ENCODE results near the gene C1QTNF7.

Gene C1QTNF7

GRCh38 chr4:15420642-15421041 is 7.2 kb upstream of the C1QTNF7 start:
- ATAC-seq (ENCODE audit: insufficient read depth, low read depth) = no peak

DNA sequence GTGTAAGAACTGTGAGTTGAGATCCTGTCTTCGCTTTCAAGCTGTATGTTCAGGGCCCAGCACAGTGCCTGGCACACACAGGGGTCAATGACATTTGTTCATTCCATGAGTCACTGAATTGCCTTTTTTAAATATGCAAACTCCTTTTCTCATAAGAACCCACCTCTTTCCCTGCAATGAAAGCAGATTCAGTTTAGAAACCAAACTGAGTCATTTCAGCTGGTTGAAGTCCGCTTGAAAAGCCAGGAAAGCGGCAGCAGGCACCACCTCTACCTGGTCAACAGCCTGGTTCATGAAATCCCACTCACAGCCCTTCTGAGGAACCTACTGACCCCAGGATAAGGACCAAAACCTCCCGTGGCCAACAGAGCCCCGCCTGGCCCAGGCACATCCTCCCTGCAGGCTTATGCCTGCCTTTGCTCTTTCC is 4.5 kb upstream of the C1QTNF7 start:
- H3K27me3 ChIP-seq (ENCODE audit: insufficient read depth, low read length, poor library complexity) = no peaks in the 10 kb centered on the region
- DNase-seq = no peak
- no peak for TF ChIP-seq EZH2 (IDR thresholded peaks at IDR 0.05; ENCODE audit: borderline replicate concordance, low read depth, low read length, severe bottlenecking)
- TF ChIP-seq, protein P1, sequence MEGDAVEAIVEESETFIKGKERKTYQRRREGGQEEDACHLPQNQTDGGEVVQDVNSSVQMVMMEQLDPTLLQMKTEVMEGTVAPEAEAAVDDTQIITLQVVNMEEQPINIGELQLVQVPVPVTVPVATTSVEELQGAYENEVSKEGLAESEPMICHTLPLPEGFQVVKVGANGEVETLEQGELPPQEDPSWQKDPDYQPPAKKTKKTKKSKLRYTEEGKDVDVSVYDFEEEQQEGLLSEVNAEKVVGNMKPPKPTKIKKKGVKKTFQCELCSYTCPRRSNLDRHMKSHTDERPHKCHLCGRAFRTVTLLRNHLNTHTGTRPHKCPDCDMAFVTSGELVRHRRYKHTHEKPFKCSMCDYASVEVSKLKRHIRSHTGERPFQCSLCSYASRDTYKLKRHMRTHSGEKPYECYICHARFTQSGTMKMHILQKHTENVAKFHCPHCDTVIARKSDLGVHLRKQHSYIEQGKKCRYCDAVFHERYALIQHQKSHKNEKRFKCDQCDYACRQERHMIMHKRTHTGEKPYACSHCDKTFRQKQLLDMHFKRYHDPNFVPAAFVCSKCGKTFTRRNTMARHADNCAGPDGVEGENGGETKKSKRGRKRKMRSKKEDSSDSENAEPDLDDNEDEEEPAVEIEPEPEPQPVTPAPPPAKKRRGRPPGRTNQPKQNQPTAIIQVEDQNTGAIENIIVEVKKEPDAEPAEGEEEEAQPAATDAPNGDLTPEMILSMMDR (IDR thresholded peaks at IDR 0.05; ENCODE audit: borderline replicate concordance, extremely low read depth, low read length, poor library complexity, severe bottlenecking) = no peak

More at GRCh38 chr4:15420642-15421041, 7.2 kb upstream of the C1QTNF7 start:
- H3K27me3 ChIP-seq (ENCODE audit: insufficient read depth, low read length, poor library complexity) = no peaks in the 10 kb centered on the region
- DNase-seq = no peak
- no peaks in the 10 kb centered on the region for H3K79me2 ChIP-seq (ENCODE audit: insufficient read depth, low read length)
- H3K36me3 ChIP-seq (ENCODE audit: insufficient read depth, low read length) = no peaks in the 10 kb centered on the region
- no peak overlapping the region for H3K27ac ChIP-seq (ENCODE audit: low read length)
- H3K4me3 ChIP-seq (ENCODE audit: low read depth in 1 of 2, low read length in 2 of 2) = no peak overlapping the region
- no peak overlapping the region for H2AFZ ChIP-seq (ENCODE audit: low read depth, low read length)
- TF ChIP-seq EZH2 (IDR thresholded peaks at IDR 0.05; ENCODE audit: borderline replicate concordance, low read depth, low read length, severe bottlenecking) = no peak
- TF ChIP-seq, protein P1 (IDR thresholded peaks at IDR 0.05; ENCODE audit: borderline replicate concordance, extremely low read depth, low read length, poor library complexity, severe bottlenecking) = no peak
- H3K9ac ChIP-seq (ENCODE audit: low read depth, low read length) = no peak overlapping the region
- no peaks in the 10 kb centered on the region for H3K9me3 ChIP-seq (ENCODE audit: insufficient read depth, low read length, severe bottlenecking)
- H4K20me1 ChIP-seq (ENCODE audit: insufficient read depth, low read length) = no peaks in the 10 kb centered on the region
- no peak overlapping the region for H3K4me2 ChIP-seq (ENCODE audit: insufficient read depth, low read length)
- H3K4me1 ChIP-seq (ENCODE audit: insufficient read depth, low read length) = peaks cover 3% of the 10 kb centered on the region; the same call in 1 of the 2 replicates

DNA sequence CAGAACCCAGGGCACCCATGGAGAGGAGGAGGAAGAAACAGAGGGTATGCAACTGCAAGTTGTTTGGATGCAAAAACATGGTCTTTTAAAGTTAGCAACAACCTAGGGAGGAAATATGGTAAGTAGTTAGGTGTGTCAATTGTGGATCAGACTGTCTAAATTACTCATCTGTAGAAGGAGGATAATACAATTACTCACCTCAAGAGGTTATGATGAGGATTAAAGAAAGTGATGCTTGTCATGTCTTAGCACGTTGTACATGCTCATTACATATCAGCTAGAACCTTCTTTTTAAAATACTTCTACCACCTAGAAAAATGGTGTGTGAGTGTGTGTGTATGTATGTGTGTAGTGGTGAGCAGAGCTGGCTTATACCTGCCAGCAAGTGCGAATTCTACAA is 2.3 kb upstream of the C1QTNF7 start:
- Histone ChIP-seq H3K9me3 (ENCODE audit: insufficient read depth, low read length, severe bottlenecking) (no peaks in the 10 kb centered on the region), H2AFZ (ENCODE audit: low read depth, low read length) (no peak overlapping the region), H3K9ac (ENCODE audit: low read depth, low read length) (no peak overlapping the region), H4K20me1 (ENCODE audit: insufficient read depth, low read length) (no peaks in the 10 kb centered on the region), H3K27me3 (ENCODE audit: insufficient read depth, low read length, poor library complexity) (no peaks in the 10 kb centered on the region), H3K4me2 (ENCODE audit: insufficient read depth, low read length) (no peak overlapping the region), H3K4me1 (ENCODE audit: insufficient read depth, low read length) (peaks cover 3% of the 10 kb centered on the region; the same call in 1 of the 2 replicates), H3K36me3 (ENCODE audit: insufficient read depth, low read length) (no peaks in the 10 kb centered on the region), H3K79me2 (ENCODE audit: insufficient read depth, low read length) (no peaks in the 10 kb centered on the region), H3K27ac (ENCODE audit: low read length) (no peak overlapping the region), H3K4me3 (ENCODE audit: low read depth in 1 of 2, low read length in 2 of 2) (no peak overlapping the region)
- DNase-seq (no peak), ATAC-seq (ENCODE audit: insufficient read depth, low read depth) (no peak)
- TF ChIP-seq, protein P1 (IDR thresholded peaks at IDR 0.05; ENCODE audit: borderline replicate concordance, extremely low read depth, low read length, poor library complexity, severe bottlenecking) = no peak
- no peak for TF ChIP-seq EZH2 (IDR thresholded peaks at IDR 0.05; ENCODE audit: borderline replicate concordance, low read depth, low read length, severe bottlenecking)

More for the DNA sequence above, 4.5 kb upstream of the C1QTNF7 start:
- no peaks in the 10 kb centered on the region for H3K79me2 ChIP-seq (ENCODE audit: insufficient read depth, low read length)
- ATAC-seq (ENCODE audit: insufficient read depth, low read depth) = no peak
- no peaks in the 10 kb centered on the region for H4K20me1 ChIP-seq (ENCODE audit: insufficient read depth, low read length)
- H3K9ac ChIP-seq (ENCODE audit: low read depth, low read length) = no peak overlapping the region
- peaks cover 3% of the 10 kb centered on the region; the same call in 1 of the 2 replicates for H3K4me1 ChIP-seq (ENCODE audit: insufficient read depth, low read length)
- H3K27ac ChIP-seq (ENCODE audit: low read length) = no peak overlapping the region
- no peak overlapping the region for H3K4me2 ChIP-seq (ENCODE audit: insufficient read depth, low read length)
- H3K9me3 ChIP-seq (ENCODE audit: insufficient read depth, low read length, severe bottlenecking) = no peaks in the 10 kb centered on the region
- H3K36me3 ChIP-seq (ENCODE audit: insufficient read depth, low read length) = no peaks in the 10 kb centered on the region
- no peak overlapping the region for H2AFZ ChIP-seq (ENCODE audit: low read depth, low read length)
- H3K4me3 ChIP-seq (ENCODE audit: low read depth in 1 of 2, low read length in 2 of 2) = no peak overlapping the region

Measured in DND-41 (cell line).